ENCODE data around the gene AGMAT. TPM values are rescaled to one million over a fixed set of nuclear protein-coding genes. Genes with fewer than 3 reads are reported as not detected.

The AGMAT gene
- total RNA-seq, 4 donors from 2014 or later, result 0.27 to 1.4 TPM; not detected in 2

- Histone ChIP-seq H3K36me3 (no peaks in the 10 kb centered on the region), H3K4me3 (no peak overlapping the region), H3K27me3 (no peaks in the 10 kb centered on the region), H3K4me1 (no peaks in the 10 kb centered on the region), H3K27ac (no peak overlapping the region), H3K9me3 (no peaks in the 10 kb centered on the region)
- DNase-seq, result no peak
- TF ChIP-seq POLR2A (IDR thresholded peaks at IDR 0.05) (no peak), CTCF (IDR thresholded peaks at IDR 0.05) (no peak)
- intact Hi-C loops (cut with DNase I; ENCODE audit: low total_unique reads), result loop anchor here (10.0 kb wide), 1 partner anchor 146 kb away; the partner anchor contains the start of gene TMEM82
Observed at GRCh38 chr1:15598436-15598835, 13.6 kb upstream of the AGMAT start.

GRCh38 chr1:15595809-15596617, 11.2 kb upstream of the AGMAT start:
- Histone ChIP-seq H3K27ac (no peak overlapping the region), H3K9me3 (no peaks in the 10 kb centered on the region), H3K36me3 (no peaks in the 10 kb centered on the region), H3K27me3 (no peaks in the 10 kb centered on the region), H3K4me3 (no peak overlapping the region), H3K4me1 (no peaks in the 10 kb centered on the region)
- DNase-seq, result no peak
- TF ChIP-seq POLR2A (IDR thresholded peaks at IDR 0.05), result no peak
- no peak for TF ChIP-seq CTCF (IDR thresholded peaks at IDR 0.05)
- intact Hi-C loops (cut with DNase I; ENCODE audit: low total_unique reads), result loop anchor here (10.0 kb wide), 1 partner anchor 149 kb away; the partner anchor contains the start of gene TMEM82

GRCh38 chr1:15592285-15592684, 7.4 kb upstream of the AGMAT start:
- no peaks in the 10 kb centered on the region for H3K9me3 ChIP-seq
- no peaks in the 10 kb centered on the region for H3K4me1 ChIP-seq
- no peak overlapping the region for H3K27ac ChIP-seq
- TF ChIP-seq CTCF (IDR thresholded peaks at IDR 0.05), result no peak
- DNase-seq, result no peak
- H3K27me3 ChIP-seq, result no peaks in the 10 kb centered on the region
- no peaks in the 10 kb centered on the region for H3K36me3 ChIP-seq
- intact Hi-C loops (cut with DNase I; ENCODE audit: low total_unique reads), result loop anchor here (10.0 kb wide), 1 partner anchor 153 kb away; the partner anchor contains the start of gene TMEM82
- H3K4me3 ChIP-seq, result no peak overlapping the region

- H3K4me3 ChIP-seq, result no peak overlapping the region
- intact Hi-C loops (cut with DNase I; ENCODE audit: low total_unique reads), result no loop called here
- H3K4me1 ChIP-seq, result no peaks in the 10 kb centered on the region
- H3K9me3 ChIP-seq, result no peaks in the 10 kb centered on the region
- DNase-seq, result no peak
- TF ChIP-seq POLR2A (IDR thresholded peaks at IDR 0.05) (no peak), CTCF (IDR thresholded peaks at IDR 0.05) (no peak)
- no peaks in the 10 kb centered on the region for H3K27me3 ChIP-seq
- no peaks in the 10 kb centered on the region for H3K36me3 ChIP-seq
- no peak overlapping the region for H3K27ac ChIP-seq
Observed at GRCh38 chr1:15583016-15583706, 1.7 kb downstream of the AGMAT start.

GRCh38 chr1:15579683-15580047, 5.2 kb downstream of the AGMAT start:
- Histone ChIP-seq H3K27ac (no peak overlapping the region), H3K27me3 (no peaks in the 10 kb centered on the region), H3K9me3 (no peaks in the 10 kb centered on the region), H3K4me3 (no peak overlapping the region), H3K4me1 (no peaks in the 10 kb centered on the region), H3K36me3 (no peaks in the 10 kb centered on the region)
- TF ChIP-seq CTCF (IDR thresholded peaks at IDR 0.05) (no peak), POLR2A (IDR thresholded peaks at IDR 0.05) (no peak)
- DNase-seq, result no peak
- intact Hi-C loops (cut with DNase I; ENCODE audit: low total_unique reads), result no loop called here
